Natural killer cell (primary cell): ENCODE data around the gene PCYT2. TPM values are rescaled to one million over a fixed set of nuclear protein-coding genes. Genes with fewer than 3 reads are reported as not detected.

Experiments
- ATAC-seq, 3 donors: fragments of 150-1000 bp in 2 of 3; fragments of 200-7000 bp in 1 of 3; cut with Tn5 transposase; 1 replicate in 1 of 3; 2 replicates in 2 of 3; pipeline ENCODE4 v1.10.0; 2021; ENCODE audit warnings: mild to moderate bottlenecking in 2 of 3, moderate library complexity in 2 of 3
- DNase-seq, 2 donors: peaks; one replicate each; pipeline versions ENCODE4 v3.0.0 to v3.0.0-alpha.2; 2013 to 2021; ENCODE audit warnings: mixed read lengths in 1 of 2
- H3K27ac ChIP-seq: one replicate; pipeline ENCODE4 v1.5.1; 2013; ENCODE audit warnings: mild to moderate bottlenecking, low read length
- H3K27me3 ChIP-seq: one replicate; pipeline ENCODE4 v1.6.1; 2013; ENCODE audit warnings: low read length; ENCODE audit not compliant: control insufficient read depth, insufficient read depth
- H3K36me3 ChIP-seq: one replicate; pipeline ENCODE4 v1.6.1; 2013; ENCODE audit warnings: low read length; ENCODE audit not compliant: control insufficient read depth, insufficient read depth
- H3K4me1 ChIP-seq: one replicate; pipeline ENCODE4 v1.6.1; 2013; ENCODE audit warnings: low read length; ENCODE audit not compliant: control insufficient read depth, insufficient read depth
- H3K4me3 ChIP-seq: one replicate; pipeline ENCODE4 v1.5.1; 2013; ENCODE audit warnings: low read length
- H3K9me3 ChIP-seq: one replicate; pipeline ENCODE4 v1.6.1; 2013; ENCODE audit warnings: low read length; ENCODE audit not compliant: control insufficient read depth, insufficient read depth
- H3K27ac Mint-ChIP-seq, 2 donors: one replicate each; pipeline ENCODE4 v1.8.0; 2022; ENCODE audit warnings: mild to moderate bottlenecking in 2 of 2, mixed read lengths in 2 of 2, moderate library complexity in 1 of 2
- H3K27me3 Mint-ChIP-seq, 2 donors: one replicate each; pipeline ENCODE4 v1.8.0; 2022; ENCODE audit warnings: low read depth in 2 of 2, mixed read lengths in 2 of 2
- H3K36me3 Mint-ChIP-seq: one replicate; pipeline ENCODE4 v1.8.0; 2022; ENCODE audit warnings: mixed read lengths
- H3K4me1 Mint-ChIP-seq, 2 donors: one replicate each; pipeline ENCODE4 v1.8.0; 2022; ENCODE audit warnings: mixed read lengths in 2 of 2
- H3K4me3 Mint-ChIP-seq: one replicate; pipeline ENCODE4 v1.8.0; 2022; ENCODE audit warnings: mild to moderate bottlenecking, moderate library complexity, mixed read lengths
- H3K9me3 Mint-ChIP-seq, 2 donors: one replicate each; pipeline ENCODE4 v1.8.0; 2022; ENCODE audit warnings: mixed read lengths in 2 of 2
- WGBS: methylation state at CpG from one replicate; pipeline ENCODE4 v1.1.7; 2013; ENCODE audit warnings: missing lambda C conversion rate; ENCODE audit not compliant: insufficient coverage; 5-methylcytosine and 5-hydroxymethylcytosine counted together
- intact Hi-C: fragments of 100-400 bp; cut with micrococcal nuclease; formaldehyde crosslinking; loops from one replicate; pipeline ENCODE4 v1.14.2; 2022
- total RNA-seq, 4 donors: library from RNA; stranded (reverse); fragments of 120-200 nt in 1 of 4; gene quantifications; one replicate each; pipeline versions ENCODE4 v1.2.3 to v1.2.4, GENCODE V29; 2013 to 2022
- TF ChIP-seq, protein P1 (sequence below): fragments of 200-600 bp; IDR thresholded peaks from one replicate; pipeline ENCODE4 v1.8.0; 2022; ENCODE audit warnings: antibody characterized with exemption

The PCYT2 gene
- total RNA-seq, 3 donors from 2014 or later (not counting 1 experiment from before 2014, with no cell fraction given) = 30.6 to 34.4 (median 34.2) TPM

DNA sequence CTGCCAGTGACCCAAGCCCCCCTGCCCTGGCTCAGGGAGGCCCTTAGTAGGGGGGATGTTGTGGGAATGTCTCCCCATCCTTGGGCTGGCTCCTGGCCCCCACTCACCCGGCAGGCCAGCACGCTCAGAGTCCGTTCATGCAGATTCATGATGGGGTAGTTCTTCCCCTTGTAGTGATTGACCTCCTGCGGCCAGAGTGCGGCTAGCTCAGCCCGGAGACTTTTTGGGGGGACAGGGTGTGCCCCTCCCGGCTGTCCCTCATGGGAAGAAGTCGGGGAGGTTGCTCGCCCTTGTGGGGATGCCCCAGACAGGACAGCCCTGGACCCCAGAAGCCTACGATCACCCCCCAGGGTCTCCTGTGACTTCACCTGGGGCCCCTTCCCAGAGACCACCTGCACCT lies 5.2 kb downstream of the PCYT2 start:
- H3K27me3 Mint-ChIP-seq = peaks cover 3% of the 10 kb centered on the region in 2 donors
- no peak for ATAC-seq

GRCh38 chr17:81905424-81905875 lies 5.7 kb downstream of the PCYT2 start:
- DNase-seq (no peak), ATAC-seq (no peak)
- intact Hi-C loops = no loop called here
- Mint-ChIP-seq H3K27me3 (peaks cover 7 to 8% of the 10 kb centered on the region in 2 donors), H3K4me3 (no peak overlapping the region), H3K9me3 (no peaks in the 10 kb centered on the region), H3K27ac (no peak overlapping the region), H3K4me1 (peaks cover 0 to 7% of the 10 kb centered on the region in 2 donors), H3K36me3 (no peaks in the 10 kb centered on the region)
- H3K9me3 ChIP-seq = no peaks in the 10 kb centered on the region
- WGBS = 95% methylated on average over 16 of the region's 16 CpGs
- peaks cover 22% of the 10 kb centered on the region for H3K36me3 ChIP-seq
- no peak overlapping the region for H3K4me3 ChIP-seq
- H3K27me3 ChIP-seq = peaks cover 8% of the 10 kb centered on the region
- TF ChIP-seq, protein P1, sequence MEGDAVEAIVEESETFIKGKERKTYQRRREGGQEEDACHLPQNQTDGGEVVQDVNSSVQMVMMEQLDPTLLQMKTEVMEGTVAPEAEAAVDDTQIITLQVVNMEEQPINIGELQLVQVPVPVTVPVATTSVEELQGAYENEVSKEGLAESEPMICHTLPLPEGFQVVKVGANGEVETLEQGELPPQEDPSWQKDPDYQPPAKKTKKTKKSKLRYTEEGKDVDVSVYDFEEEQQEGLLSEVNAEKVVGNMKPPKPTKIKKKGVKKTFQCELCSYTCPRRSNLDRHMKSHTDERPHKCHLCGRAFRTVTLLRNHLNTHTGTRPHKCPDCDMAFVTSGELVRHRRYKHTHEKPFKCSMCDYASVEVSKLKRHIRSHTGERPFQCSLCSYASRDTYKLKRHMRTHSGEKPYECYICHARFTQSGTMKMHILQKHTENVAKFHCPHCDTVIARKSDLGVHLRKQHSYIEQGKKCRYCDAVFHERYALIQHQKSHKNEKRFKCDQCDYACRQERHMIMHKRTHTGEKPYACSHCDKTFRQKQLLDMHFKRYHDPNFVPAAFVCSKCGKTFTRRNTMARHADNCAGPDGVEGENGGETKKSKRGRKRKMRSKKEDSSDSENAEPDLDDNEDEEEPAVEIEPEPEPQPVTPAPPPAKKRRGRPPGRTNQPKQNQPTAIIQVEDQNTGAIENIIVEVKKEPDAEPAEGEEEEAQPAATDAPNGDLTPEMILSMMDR = no peak
- peaks cover 14% of the 10 kb centered on the region for H3K4me1 ChIP-seq
- H3K27ac ChIP-seq = no peak overlapping the region

More for the DNA sequence above, 5.2 kb downstream of the PCYT2 start:
- Mint-ChIP-seq H3K9me3 (no peaks in the 10 kb centered on the region), H3K4me3 (no peak overlapping the region), H3K36me3 (no peaks in the 10 kb centered on the region), H3K27ac (no peak overlapping the region), H3K4me1 (peaks cover 0 to 10% of the 10 kb centered on the region in 2 donors)
- intact Hi-C loops = no loop called here
- DNase-seq = no peak
- Histone ChIP-seq H3K9me3 (no peaks in the 10 kb centered on the region), H3K27me3 (peaks cover 8% of the 10 kb centered on the region), H3K4me1 (peaks cover 18% of the 10 kb centered on the region), H3K4me3 (no peak overlapping the region), H3K36me3 (peaks cover 22% of the 10 kb centered on the region), H3K27ac (no peak overlapping the region)
- 95% methylated on average over 10 of the region's 10 CpGs for WGBS
- TF ChIP-seq, protein P1 = no peak

GRCh38 chr17:81904600-81905423 lies 6.4 kb downstream of the PCYT2 start:
- ATAC-seq = no peak
- Mint-ChIP-seq H3K36me3 (no peaks in the 10 kb centered on the region), H3K27me3 (peaks cover 7 to 8% of the 10 kb centered on the region in 2 donors), H3K4me3 (no peak overlapping the region), H3K9me3 (no peaks in the 10 kb centered on the region), H3K27ac (no peak overlapping the region), H3K4me1 (peaks cover 0 to under 1% of the 10 kb centered on the region in 2 donors)
- Histone ChIP-seq H3K4me3 (no peak overlapping the region), H3K4me1 (peaks cover 8% of the 10 kb centered on the region), H3K27ac (no peak overlapping the region), H3K9me3 (no peaks in the 10 kb centered on the region), H3K27me3 (peaks cover 8% of the 10 kb centered on the region), H3K36me3 (peaks cover 23% of the 10 kb centered on the region)
- no peak for DNase-seq
- intact Hi-C loops = no loop called here
- 96% methylated on average over 27 of the region's 28 CpGs for WGBS
- TF ChIP-seq, protein P1 = no peak
